Spinal cord (tissue), 10 donors: ENCODE results near the gene SLC16A11. TPM values are rescaled to one million over a fixed set of nuclear protein-coding genes. Genes with fewer than 3 reads are reported as not detected.

Experiments used
- DNase-seq, 6 donors: peaks; one replicate each; pipeline versions ENCODE4 v3.0.0 to v3.0.0-alpha.2; 2013 to 2015; ENCODE audit warnings: low spot score in 6 of 6, low read depth in 4 of 6
- H3K27ac ChIP-seq: one replicate; pipeline ENCODE4 v1.5.1; 2013; ENCODE audit warnings: low read depth, low read length, control low read depth
- H3K27me3 ChIP-seq: one replicate; pipeline ENCODE4 v1.6.1; 2013; ENCODE audit warnings: low read length; ENCODE audit not compliant: control insufficient read depth, insufficient read depth
- H3K36me3 ChIP-seq: one replicate; pipeline ENCODE4 v1.6.1; 2013; ENCODE audit warnings: low read length; ENCODE audit not compliant: control insufficient read depth, insufficient read depth
- H3K4me1 ChIP-seq: one replicate; pipeline ENCODE4 v1.6.1; 2013; ENCODE audit warnings: low read length; ENCODE audit not compliant: control insufficient read depth, insufficient read depth
- H3K4me3 ChIP-seq: one replicate; pipeline ENCODE4 v1.5.1; 2013; ENCODE audit warnings: low read depth, low read length, control low read depth
- H3K9me3 ChIP-seq: one replicate; pipeline ENCODE4 v1.6.1; 2013; ENCODE audit warnings: low read length; ENCODE audit not compliant: control insufficient read depth, insufficient read depth
- WGBS: methylation state at CpG from one replicate; pipeline ENCODE4 v1.1.5; 2013; ENCODE audit warnings: missing lambda C conversion rate; ENCODE audit not compliant: insufficient coverage; 5-methylcytosine and 5-hydroxymethylcytosine counted together
- polyA plus RNA-seq, 2 donors: library from polyadenylated mRNA; unstranded; fragments of 120-200 nt; gene quantifications; one replicate each; pipeline ENCODE4 v1.2.1, GENCODE V29; 2013; ENCODE audit not compliant: insufficient read length in 2 of 2
- total RNA-seq, 2 donors: library from RNA; depleted of rRNA in 1 of 2; stranded (reverse); fragments of 120-200 nt in 1 of 2; fragments of >200 nt in 1 of 2; gene quantifications; one replicate each; pipeline versions ENCODE4 v1.2.3 to v1.2.4, GENCODE V29; 2013 to 2014
- donor health status: healthy.

Gene SLC16A11
- total and polyA plus RNA-seq, 4 donors, result 0.20 to 2.5 (median 0.74) TPM

- 82% methylated on average over 11 of the region's 11 CpGs for WGBS
- Histone ChIP-seq H3K4me3 (no peak overlapping the region), H3K9me3 (no peaks in the 10 kb centered on the region), H3K27ac (no peak overlapping the region), H3K27me3 (peaks cover 35% of the 10 kb centered on the region), H3K36me3 (peaks cover 24% of the 10 kb centered on the region), H3K4me1 (peaks cover 73% of the 10 kb centered on the region)
- no peak for DNase-seq
These were observed 22.8 kb downstream of the SLC16A11 start for GRCh38 chr17:7020894-7021664.

DNA sequence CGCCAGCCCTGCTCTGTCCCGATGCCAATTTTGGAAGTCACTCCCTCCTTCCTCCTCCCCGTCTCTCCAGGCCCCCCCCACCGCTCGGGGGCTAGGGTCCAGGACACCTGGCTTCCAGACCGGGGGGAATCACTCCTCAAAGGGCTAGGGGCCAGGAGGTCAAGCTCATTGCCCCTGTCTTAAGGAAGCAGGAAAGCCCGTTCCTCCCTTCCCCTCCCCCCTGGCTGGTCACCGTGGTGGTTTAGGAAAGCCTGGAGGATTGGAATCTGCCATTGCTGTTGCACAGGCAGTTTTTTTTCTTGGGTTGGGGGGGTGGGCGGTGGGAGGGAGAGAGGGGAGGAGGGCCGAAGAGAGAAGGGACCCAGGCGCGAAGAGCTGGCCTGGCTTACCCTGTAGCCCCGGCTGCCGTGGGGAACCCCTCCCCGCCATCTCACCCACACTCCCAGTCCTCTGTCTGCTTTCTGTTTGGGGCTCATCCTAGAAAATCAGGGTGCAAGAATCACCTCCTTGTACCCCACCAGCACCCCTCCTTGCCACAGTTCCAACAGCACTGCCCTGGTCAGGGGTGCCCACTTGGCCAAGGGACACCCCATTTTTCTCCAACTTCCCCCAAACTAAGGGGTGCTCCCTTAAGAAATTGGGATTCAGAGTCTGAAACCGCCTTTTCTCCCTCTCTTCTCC, 23.9 kb downstream of the SLC16A11 start:
- peak overlapping the region; percentile 6 for H3K27ac ChIP-seq
- peaks cover 82% of the 10 kb centered on the region for H3K4me1 ChIP-seq
- H3K9me3 ChIP-seq, result no peaks in the 10 kb centered on the region
- H3K36me3 ChIP-seq, result peaks cover 24% of the 10 kb centered on the region
- DNase-seq, result peak in 2 of 6 donors; percentile 63 to 91
- H3K27me3 ChIP-seq, result peaks cover 35% of the 10 kb centered on the region
- H3K4me3 ChIP-seq, result peak overlapping the region; percentile 64
- WGBS, result 7% methylated on average over 5 of the region's 16 CpGs

- Histone ChIP-seq H3K27me3 (peaks cover 34% of the 10 kb centered on the region), H3K36me3 (peaks cover 24% of the 10 kb centered on the region), H3K27ac (no peak overlapping the region), H3K9me3 (no peaks in the 10 kb centered on the region), H3K4me1 (peaks cover 82% of the 10 kb centered on the region), H3K4me3 (peak overlapping the region; percentile 64)
- DNase-seq, result no peak
- 41% methylated on average over 5 of the region's 10 CpGs for WGBS
These were observed 24.5 kb downstream of the SLC16A11 start for GRCh38 chr17:7019367-7019766.

DNA sequence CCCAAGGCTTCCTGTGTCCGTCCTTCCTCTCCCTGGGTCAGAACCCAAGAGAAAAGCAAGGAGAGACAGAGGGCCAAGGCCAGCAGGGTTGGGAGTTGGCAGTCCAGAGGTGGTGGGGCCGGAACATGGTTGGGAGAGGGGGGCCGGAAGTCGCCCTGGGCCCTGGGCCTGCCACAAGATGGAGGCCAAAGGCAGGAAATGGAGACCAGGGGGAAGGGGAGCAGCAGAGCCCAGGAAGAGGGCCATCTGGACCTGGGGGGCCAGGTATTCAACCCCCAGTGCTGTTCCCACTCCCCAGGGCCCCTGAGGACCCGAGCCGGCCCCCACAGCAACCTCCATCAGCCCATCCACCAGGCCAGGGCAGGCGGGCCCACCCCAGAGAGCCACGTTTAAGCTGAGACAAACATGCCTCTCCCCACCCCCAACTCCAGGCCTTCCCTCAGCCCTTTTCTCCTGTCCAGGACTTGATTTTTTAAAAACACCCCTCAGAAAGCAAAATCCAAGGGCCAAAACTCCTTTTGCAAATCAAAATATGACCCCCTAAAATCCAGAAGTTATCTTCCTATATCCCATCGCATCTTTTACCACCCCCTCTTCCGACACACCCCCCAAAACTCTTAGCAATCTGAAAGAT, 25.4 kb downstream of the SLC16A11 start:
- Histone ChIP-seq H3K9me3 (no peaks in the 10 kb centered on the region), H3K36me3 (peaks cover 26% of the 10 kb centered on the region), H3K27me3 (peaks cover 25% of the 10 kb centered on the region), H3K4me3 (no peak overlapping the region), H3K4me1 (peaks cover 83% of the 10 kb centered on the region), H3K27ac (no peak overlapping the region)
- WGBS, result 80% methylated on average over 9 of the region's 10 CpGs
- no peak for DNase-seq

- peaks cover 19% of the 10 kb centered on the region for H3K27me3 ChIP-seq
- DNase-seq, result no peak
- peaks cover 83% of the 10 kb centered on the region for H3K4me1 ChIP-seq
- no peak overlapping the region for H3K27ac ChIP-seq
- H3K4me3 ChIP-seq, result no peak overlapping the region
- WGBS, result 95% methylated on average over 7 of the region's 12 CpGs
- peaks cover 26% of the 10 kb centered on the region for H3K36me3 ChIP-seq
- H3K9me3 ChIP-seq, result no peaks in the 10 kb centered on the region
These were observed 26.1 kb downstream of the SLC16A11 start for GRCh38 chr17:7017827-7018200.

DNA sequence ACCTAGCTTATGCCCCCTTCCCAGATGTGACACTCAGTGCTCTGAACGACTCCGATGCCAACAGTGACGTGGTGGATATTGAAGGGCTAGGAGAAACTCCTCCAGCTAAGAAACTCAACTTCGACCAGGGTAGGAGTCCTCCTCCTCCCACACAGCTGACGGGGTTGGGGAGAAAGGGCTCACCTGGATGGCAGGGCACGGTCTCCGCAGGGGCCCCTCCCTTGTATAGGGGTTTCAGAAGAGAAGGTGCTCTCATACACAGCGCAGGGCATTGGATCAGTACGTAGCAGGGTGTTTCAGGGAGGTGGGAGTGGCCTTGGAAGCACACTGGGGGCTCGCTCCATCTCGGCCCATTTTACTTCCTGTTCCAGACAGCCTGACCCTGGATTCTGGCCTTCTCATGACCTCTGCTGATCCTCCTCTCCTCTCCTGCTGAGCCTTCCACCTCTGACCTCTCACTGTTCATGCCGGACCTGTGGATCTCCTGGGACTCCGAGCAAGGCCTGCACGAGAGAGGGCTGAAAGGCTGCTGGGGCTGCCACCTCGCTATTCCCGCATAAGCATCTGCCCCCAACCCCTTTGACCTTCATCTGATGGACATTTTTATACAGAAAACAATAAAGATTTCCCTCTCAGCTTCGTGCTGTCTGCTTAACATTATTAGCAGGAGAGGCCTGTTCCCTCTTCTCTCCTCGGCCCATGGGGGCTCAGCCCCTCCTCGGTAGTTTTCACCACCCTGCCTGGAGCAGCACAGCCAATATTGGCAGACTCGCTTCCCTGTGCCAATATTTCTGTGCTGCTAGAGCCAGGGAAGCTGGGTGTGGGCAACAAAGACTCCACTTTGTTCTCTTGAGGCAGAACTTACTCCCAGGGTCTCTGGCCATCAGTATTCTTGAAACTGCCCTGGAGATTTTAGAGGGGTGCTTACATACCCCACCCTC, 26.7 kb downstream of the SLC16A11 start:
- no peaks in the 10 kb centered on the region for H3K9me3 ChIP-seq
- peaks cover 77% of the 10 kb centered on the region for H3K4me1 ChIP-seq
- no peak for DNase-seq
- WGBS, result 70% methylated on average over 14 of the region's 20 CpGs
- H3K27ac ChIP-seq, result no peak overlapping the region
- H3K4me3 ChIP-seq, result no peak overlapping the region
- peaks cover 12% of the 10 kb centered on the region for H3K27me3 ChIP-seq
- H3K36me3 ChIP-seq, result peaks cover 26% of the 10 kb centered on the region

DNA sequence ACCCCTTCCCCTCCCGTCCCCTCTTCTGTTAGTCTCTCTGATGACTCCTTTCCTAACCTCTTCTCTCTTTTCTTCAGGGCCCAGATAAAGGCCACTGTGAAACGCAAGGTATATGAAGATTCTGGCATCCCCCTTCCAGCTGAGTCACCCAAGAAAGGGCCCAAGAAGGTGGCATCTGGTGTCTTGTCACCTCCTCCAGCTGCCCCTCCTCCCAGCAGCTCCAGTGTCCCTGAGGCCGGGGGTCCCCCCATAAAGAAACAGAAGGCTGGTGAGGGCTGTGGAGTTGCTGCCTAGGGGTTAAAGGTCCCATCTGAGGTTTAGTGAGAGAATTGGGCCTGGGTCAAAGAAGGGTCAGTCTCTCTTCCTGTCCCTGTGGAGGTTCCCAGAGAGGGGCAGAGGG, 27.5 kb downstream of the SLC16A11 start:
- WGBS, result 94% methylated on average over 2 of the region's 3 CpGs
- Histone ChIP-seq H3K4me3 (no peak overlapping the region), H3K27ac (no peak overlapping the region), H3K4me1 (peaks cover 71% of the 10 kb centered on the region), H3K9me3 (no peaks in the 10 kb centered on the region), H3K36me3 (peaks cover 26% of the 10 kb centered on the region), H3K27me3 (peaks cover 5% of the 10 kb centered on the region)
- no peak for DNase-seq

DNA sequence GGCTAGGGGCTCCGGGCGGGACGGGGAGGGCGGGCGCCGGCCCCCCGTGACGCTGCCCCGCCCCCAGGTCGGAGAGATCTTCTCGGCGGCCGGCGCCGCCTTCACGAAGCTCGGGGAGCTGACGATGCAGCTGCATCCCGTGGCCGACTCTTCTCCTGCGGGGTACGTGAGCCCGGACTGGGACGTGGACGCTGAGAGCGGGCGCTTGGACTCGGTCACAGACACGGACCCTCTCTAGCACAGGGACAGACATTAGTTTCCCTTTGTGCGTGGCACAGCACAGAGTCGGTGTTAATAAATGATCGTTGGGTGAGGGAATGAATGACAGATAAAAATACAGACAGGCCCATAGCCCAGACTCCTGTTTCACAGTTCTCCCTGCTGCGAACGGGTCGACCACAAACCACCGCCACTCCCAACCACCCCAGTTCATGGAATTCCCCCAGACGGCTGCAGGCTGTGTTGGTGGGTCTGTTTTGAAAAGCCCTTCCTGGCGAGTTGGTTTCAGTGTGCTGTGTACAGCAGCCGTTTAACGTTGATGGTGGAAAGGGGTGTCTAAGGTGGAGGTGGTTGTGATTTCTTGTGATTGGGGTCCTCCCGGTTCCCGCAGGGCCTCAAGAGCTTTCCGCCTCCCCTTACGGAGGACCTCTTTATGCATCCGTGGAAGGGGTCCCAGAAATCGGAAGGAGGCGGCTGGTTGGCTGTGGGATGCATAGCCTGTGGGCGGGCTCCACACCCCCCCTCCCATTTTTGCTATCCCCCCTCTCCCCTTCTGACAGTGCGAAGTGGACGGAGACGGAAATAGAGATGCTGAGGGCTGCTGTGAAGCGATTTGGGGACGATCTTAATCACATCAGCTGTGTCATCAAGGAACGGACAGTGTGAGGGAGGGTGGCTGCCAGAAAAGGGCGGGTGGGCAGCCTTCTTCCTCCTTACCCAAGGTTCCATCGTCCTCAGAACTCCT, 28.6 kb downstream of the SLC16A11 start:
- DNase-seq, result peak in 1 of 6 donors; percentile 61
- no peaks in the 10 kb centered on the region for H3K27me3 ChIP-seq
- 0% methylated on average over 25 of the region's 56 CpGs for WGBS
- peak overlapping the region; percentile 98 for H3K4me3 ChIP-seq
- H3K4me1 ChIP-seq, result peaks cover 74% of the 10 kb centered on the region
- peak overlapping the region; percentile 94 for H3K27ac ChIP-seq
- H3K9me3 ChIP-seq, result no peaks in the 10 kb centered on the region
- H3K36me3 ChIP-seq, result peaks cover 26% of the 10 kb centered on the region
